ENCODE results near the gene MTFR2. TPM values are rescaled to one million over a fixed set of nuclear protein-coding genes. Genes with fewer than 3 reads are reported as not detected.
A peak's percentile ranks its signal among the peaks of the same experiment; 100 is the strongest.

The MTFR2 gene
- total and polyA plus RNA-seq, 2 of the 13 experiments (the other 11 are each of a cell fraction or from before 2014, with no cell fraction given): 6.7 to 10.7 TPM

- TF ChIP-seq ZBTB44 (CRISPR knock-in tag; IDR thresholded peaks at IDR 0.05) (no peak), ZNF773 (CRISPR knock-in tag; IDR thresholded peaks at IDR 0.05; ENCODE audit: borderline replicate concordance) (0 out of 2 replicates have a peak, but pooled peaks have one; percentile 52), ARHGAP35 (CRISPR knock-in tag; IDR thresholded peaks at IDR 0.05; ENCODE audit: borderline replicate concordance) (peak; percentile 85), HNRNPL (IDR thresholded peaks at IDR 0.05; ENCODE audit: low read depth, low read length) (peak; percentile 68), HNF4G (IDR thresholded peaks at IDR 0.05; ENCODE audit: borderline replicate concordance, low read depth, low read length) (no peak), HNF4G (CRISPR knock-in tag; IDR thresholded peaks at IDR 0.05; ENCODE audit: borderline replicate concordance, low read depth) (peak; percentile 47; the same call in 1 of the 2 replicates), FOXC1 (CRISPR knock-in tag; IDR thresholded peaks at IDR 0.05; ENCODE audit: borderline replicate concordance) (peak; percentile 89), LCORL (IDR thresholded peaks at IDR 0.05) (no peak), LCORL (CRISPR knock-in tag; IDR thresholded peaks at IDR 0.05) (peak; percentile 91), USF2 (IDR thresholded peaks at IDR 0.05; ENCODE audit: low read depth, low read length) (no peak), USF2 (CRISPR knock-in tag; IDR thresholded peaks at IDR 0.05; ENCODE audit: borderline replicate concordance) (no peak), PITX1 (CRISPR knock-in tag; IDR thresholded peaks at IDR 0.05) (no peak), NFKB2 (CRISPR knock-in tag; IDR thresholded peaks at IDR 0.05; ENCODE audit: borderline replicate concordance) (0 out of 2 replicates have a peak, but pooled peaks have one; percentile 9), MEIS2 (CRISPR knock-in tag; IDR thresholded peaks at IDR 0.05) (0 out of 2 replicates have a peak, but pooled peaks have one; percentile 56), ZNF839 (CRISPR knock-in tag; IDR thresholded peaks at IDR 0.05; ENCODE audit: borderline replicate concordance) (no peak), HNRNPUL1 (IDR thresholded peaks at IDR 0.05; ENCODE audit: low read depth, low read length) (no peak), ZSCAN25 (CRISPR knock-in tag; IDR thresholded peaks at IDR 0.05) (no peak), ZSCAN20 (CRISPR knock-in tag; IDR thresholded peaks at IDR 0.05; ENCODE audit: borderline replicate concordance) (0 out of 2 replicates have a peak, but pooled peaks have one; percentile 67), ZNF256 (CRISPR knock-in tag; conservative IDR thresholded peaks at IDR 0.05) (peak; percentile 85; the same call in 1 of the 2 replicates), PRDM15 (CRISPR knock-in tag; IDR thresholded peaks at IDR 0.05) (0 out of 2 replicates have a peak, but pooled peaks have one; percentile 8), CREBL2 (CRISPR knock-in tag; IDR thresholded peaks at IDR 0.05; ENCODE audit: borderline replicate concordance) (0 out of 2 replicates have a peak, but pooled peaks have one; percentile 76), ETS1 (CRISPR knock-in tag; IDR thresholded peaks at IDR 0.05) (0 out of 2 replicates have a peak, but pooled peaks have one; percentile 7)
Measured at GRCh38 chr6:136289327-136289578, 39.1 kb upstream of the MTFR2 start (continued).

Data from HepG2 (cell line).